ENCODE results near the gene LMNA. TPM values are rescaled to one million over a fixed set of nuclear protein-coding genes. Genes with fewer than 3 reads are reported as not detected.

LMNA gene
- total and polyA plus RNA-seq, 2 of the 4 experiments (the other 2 are of a cell fraction), result 563 to 755 TPM

DNA sequence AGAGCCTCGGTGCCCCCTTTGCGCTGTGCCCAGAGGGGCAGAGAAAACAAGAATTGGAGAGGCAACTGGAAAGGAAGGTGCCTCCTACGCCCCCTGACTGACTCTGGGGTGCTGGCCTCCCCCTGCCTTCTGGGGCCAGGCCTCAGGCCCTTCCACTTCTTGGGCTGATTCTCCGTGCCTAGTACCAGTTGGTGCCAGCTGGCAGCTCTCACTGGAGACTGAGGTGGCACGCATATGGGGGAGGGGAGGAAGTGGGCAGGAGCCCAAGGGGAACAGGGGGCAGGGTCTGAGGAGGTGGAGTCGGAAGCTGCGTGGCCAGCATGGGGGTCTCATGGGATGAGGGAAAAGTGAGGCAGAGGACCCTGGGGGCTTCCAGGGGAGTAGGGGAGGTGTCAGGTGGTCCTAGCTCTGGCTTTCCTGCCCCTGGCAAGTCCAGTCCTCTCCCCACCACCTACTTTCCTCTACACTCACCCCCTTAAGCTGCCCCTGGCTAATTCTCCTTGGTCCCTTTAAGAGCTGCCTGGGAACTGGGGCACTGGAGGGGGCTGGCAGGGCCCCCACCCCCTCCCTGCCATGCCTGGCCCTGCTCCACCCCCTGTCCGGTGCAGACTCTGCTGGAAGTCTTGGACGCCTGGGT is 32.4 kb downstream of the LMNA start (continued):
- no peak for TF ChIP-seq POLR2A (IDR thresholded peaks at IDR 0.05; ENCODE audit: low read depth, low read length)
- TF ChIP-seq MAZ (IDR thresholded peaks at IDR 0.05; ENCODE audit: borderline replicate concordance, low read depth, low read length), result no peak

DNA sequence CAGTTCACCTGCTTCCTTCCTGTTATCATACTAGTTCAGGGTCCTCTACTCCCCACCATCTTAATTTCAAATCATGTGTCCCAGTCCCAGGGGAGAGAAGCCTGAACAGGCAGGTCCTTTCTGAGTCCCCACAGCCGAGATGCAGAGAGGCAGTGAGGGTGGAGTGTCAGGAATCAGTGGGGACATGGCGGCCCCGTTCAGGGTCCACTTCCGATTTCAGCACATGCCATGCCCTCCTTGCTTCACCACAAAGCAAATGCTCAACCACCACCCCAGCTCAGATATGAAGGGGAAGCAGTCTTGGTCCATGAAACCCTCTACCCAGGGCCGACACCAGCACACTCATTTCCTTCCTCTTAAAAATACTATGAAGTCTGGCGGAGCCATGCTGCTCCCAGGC is 33.7 kb downstream of the LMNA start:
- Histone ChIP-seq H2BK5ac (ENCODE audit: low read depth, low read length, poor library complexity, severe bottlenecking) (no peak overlapping the region), H3K4me2 (ENCODE audit: low read depth, low read length) (no peak overlapping the region), H3K27me3 (ENCODE audit: control insufficient read depth, insufficient read depth, low read length) (peaks cover 14% of the 10 kb centered on the region; the same call in 1 of the 2 replicates), H2BK15ac (ENCODE audit: low read depth, low read length) (no peak overlapping the region), H4K8ac (ENCODE audit: low read depth in 2 of 2, low read length in 2 of 2) (no peak overlapping the region), H3K27ac (ENCODE audit: insufficient read depth, low read length) (no peak overlapping the region), H3K4me3 (ENCODE audit: insufficient read depth, low read depth, low read length) (no peak overlapping the region), H4K91ac (ENCODE audit: insufficient read depth, low read depth, low read length) (no peak overlapping the region), H3K9ac (ENCODE audit: low read depth, low read length) (no peak overlapping the region), H3K79me1 (ENCODE audit: low read depth in 1 of 2, low read length in 2 of 2) (peaks cover 0 to 4% of the 10 kb centered on the region in 2 experiments; a peak in 1 of 4 replicates), H3K4ac (ENCODE audit: low read depth, low read length) (no peak overlapping the region), H2AK9ac (replicated peaks; ENCODE audit: low read depth, low read length, poor library complexity) (no peak overlapping the region), H4K20me1 (ENCODE audit: insufficient read depth, low read length) (peaks cover 11% of the 10 kb centered on the region), H3K36me3 (ENCODE audit: control insufficient read depth, insufficient read depth, low read length) (no peaks in the 10 kb centered on the region), H4K5ac (ENCODE audit: low read depth, low read length) (no peak overlapping the region), H3K23ac (ENCODE audit: low read depth, low read length) (no peak overlapping the region), H3K4me1 (ENCODE audit: control insufficient read depth, insufficient read depth, low read length) (peaks cover 14% of the 10 kb centered on the region), H3K18ac (ENCODE audit: low read depth, low read length) (no peak overlapping the region), H2BK120ac (ENCODE audit: low read depth, low read length) (no peak overlapping the region), H2AK5ac (ENCODE audit: low read depth, low read length) (no peak overlapping the region), H3K9me1 (ENCODE audit: insufficient read depth, low read length) (peaks cover 13% of the 10 kb centered on the region; the same call in 1 of the 2 replicates), H3K9me3 (ENCODE audit: control insufficient read depth, insufficient read depth, low read length) (no peaks in the 10 kb centered on the region), H3K56ac (ENCODE audit: extremely low read depth, insufficient read depth, low read length) (no peak overlapping the region), H2AFZ (replicated peaks; ENCODE audit: low read length, poor library complexity) (no peak overlapping the region), H3K14ac (replicated peaks; ENCODE audit: low read depth, low read length) (no peak overlapping the region), H2BK20ac (ENCODE audit: low read depth, low read length) (no peak overlapping the region)
- ATAC-seq (ENCODE audit: low read depth) (no peak), DNase-seq (no peak)
- BruUV-seq (replicated peaks), result no TSS peak
- dilution Hi-C loops (cut with HindIII; ENCODE audit: low sequenced_read_pairs, unreplicated experiment) (no loop called here), in situ Hi-C loops (cut with MboI; ENCODE audit: low sequenced_read_pairs) (loop anchor here (5.0 kb wide), 1 partner anchor 79 kb away; no protein-coding TSS in a partner anchor), intact Hi-C loops (cut with micrococcal nuclease) (no loop called here)
- ChIA-PET POLR2A (ENCODE audit: unreplicated experiment) (no interaction called here), CTCF (interaction anchor here (0.6 kb wide), 1 partner anchor 8 kb away, joined by 3 read pairs; no protein-coding TSS in a partner anchor)
- TF ChIP-seq POLR2A (IDR thresholded peaks at IDR 0.05; ENCODE audit: low read depth, low read length), result peak; percentile 25; the same call in 1 of the 2 replicates
- no peak for TF ChIP-seq ELK1 (IDR thresholded peaks at IDR 0.05; ENCODE audit: borderline replicate concordance, low read depth, low read length)
- WGBS, 2 experiments (ENCODE audit: extremely low coverage in 2 of 2, insufficient read length in 1 of 2), result no CpG with 5 or more reads among the region's 6 CpGs
